HG02973 (cell line): ENCODE data around the gene EIF1B.
A peak's percentile ranks its signal among the peaks of the same experiment; 100 is the strongest.
"Not testable (repeated sequence)": the region's sequence is repeated elsewhere in the genome, so short reads cannot be mapped to it uniquely, and the experiment has no call there.

ENCODE experiments used
- ATAC-seq: cut with Tn5 transposase; IDR thresholded peaks from one replicate; pipeline ENCODE4 v1.9.1; 2021; ENCODE audit warnings: moderate library complexity; ENCODE audit not compliant: unreplicated experiment

EIF1B gene

GRCh38 chr3:40309418-40309924, at the start of gene EIF1B:
TSS of gene EIF1B (plus strand) at chr3:40309707. CDS start at chr3:40309942, 235 bp downstream.
- ATAC-seq: peak; percentile 91

GRCh38 chr3:40262331-40262730, 47.2 kb upstream of the EIF1B start:
- no peak for ATAC-seq

GRCh38 chr3:40264451-40264850, 45.1 kb upstream of the EIF1B start:
- ATAC-seq: no peak

GRCh38 chr3:40265181-40265580, 44.3 kb upstream of the EIF1B start:
- no peak for ATAC-seq

- no peak for ATAC-seq
These were observed 41.4 kb upstream of the EIF1B start for GRCh38 chr3:40267937-40268724.

- ATAC-seq: no peak
These were observed 40.5 kb upstream of the EIF1B start for GRCh38 chr3:40268802-40269524.

- ATAC-seq: no peak
These were observed 30.7 kb upstream of the EIF1B start for GRCh38 chr3:40278791-40279190.

- ATAC-seq: no peak
These were observed 27.5 kb upstream of the EIF1B start for GRCh38 chr3:40281995-40282394.

- ATAC-seq: not testable (repeated sequence)
These were observed 26.4 kb upstream of the EIF1B start for GRCh38 chr3:40283057-40283456.

- no peak for ATAC-seq
These were observed 22.3 kb upstream of the EIF1B start for GRCh38 chr3:40287248-40287647.

GRCh38 chr3:40290396-40290795, 19.1 kb upstream of the EIF1B start:
- ATAC-seq: no peak

GRCh38 chr3:40291471-40291870, 18.0 kb upstream of the EIF1B start:
- ATAC-seq: no peak

- ATAC-seq: no peak
These were observed 16.7 kb upstream of the EIF1B start for GRCh38 chr3:40292637-40293349.

- no peak for ATAC-seq
These were observed 15.1 kb upstream of the EIF1B start for GRCh38 chr3:40294434-40294833.

GRCh38 chr3:40298075-40298474, 11.4 kb upstream of the EIF1B start:
- no peak for ATAC-seq

- ATAC-seq: no peak
These were observed 10.3 kb upstream of the EIF1B start for GRCh38 chr3:40299130-40299720.

- ATAC-seq: no peak
These were observed 9.7 kb upstream of the EIF1B start for GRCh38 chr3:40299721-40300335.

GRCh38 chr3:40302784-40303183, 6.7 kb upstream of the EIF1B start:
- no peak for ATAC-seq

GRCh38 chr3:40304352-40304751, 5.2 kb upstream of the EIF1B start:
- ATAC-seq: no peak

GRCh38 chr3:40306336-40306735, 3.2 kb upstream of the EIF1B start:
- ATAC-seq: no peak

- ATAC-seq: no peak
These were observed 2.3 kb upstream of the EIF1B start for GRCh38 chr3:40307176-40307575.
